Measurements from ENCODE around the gene COL6A3. TPM values are rescaled to one million over a fixed set of nuclear protein-coding genes. Genes with fewer than 3 reads are reported as not detected.

COL6A3 gene
- total and polyA plus RNA-seq, 2 donors (not counting 1 experiment from before 2014, with no cell fraction given): 0.01 to 0.10 TPM

GRCh38 chr2:237448171-237448570 is 34.2 kb upstream of the COL6A3 start:
- Mint-ChIP-seq H3K9me3 (ENCODE audit: insufficient read depth) (no peaks in the 10 kb centered on the region), H3K27ac (no peak overlapping the region), H3K27me3 (peaks cover 18% of the 10 kb centered on the region), H3K4me1 (no peaks in the 10 kb centered on the region), H3K4me3 (no peak overlapping the region)
- intact Hi-C loops (cut with micrococcal nuclease): no loop called here
- ChIA-PET POLR2A (no interaction called here), CTCF (no interaction called here)
- no peaks in the 10 kb centered on the region for H3K36me3 ChIP-seq (replicated peaks in 1 of 2; ENCODE audit: control extremely low read depth in 1 of 2, control insufficient read depth in 1 of 2, extremely low read depth in 1 of 2, insufficient read depth in 2 of 2, low read length in 1 of 2)
- H3K4me1 ChIP-seq (ENCODE audit: control insufficient read depth in 2 of 2, insufficient read depth in 2 of 2, low read length in 2 of 2): no peaks in the 10 kb centered on the region
- no peak for DNase-seq
- no peak for ATAC-seq (ENCODE audit: low read depth)
- H3K27me3 ChIP-seq (replicated peaks in 1 of 4; ENCODE audit: control extremely low read depth in 1 of 4, control insufficient read depth in 3 of 4, insufficient read depth in 4 of 4, low read length in 3 of 4): peaks cover 0 to under 1% (median 0%) of the 10 kb centered on the region in 4 experiments
- H3K4me3 ChIP-seq (ENCODE audit: control extremely low read depth in 1 of 5, extremely low read depth in 1 of 5, insufficient read depth in 1 of 5, low read depth in 2 of 5, low read length in 4 of 5): no peak overlapping the region
- no peak overlapping the region for H2AFZ ChIP-seq (ENCODE audit: insufficient read depth, low read depth, low read length, poor library complexity, severe bottlenecking)
- no peak overlapping the region for H3K4me2 ChIP-seq (replicated peaks; ENCODE audit: low read depth, low read length, poor library complexity, severe bottlenecking)
- H3K79me2 ChIP-seq (ENCODE audit: control insufficient read depth, insufficient read depth, low read length): no peaks in the 10 kb centered on the region
- H3K9ac ChIP-seq (ENCODE audit: low read length): no peak overlapping the region
- no peak overlapping the region for H3K27ac ChIP-seq (ENCODE audit: low read length in 2 of 2)
- whole genome bisulfite sequencing (ENCODE audit: insufficient coverage): 96% methylated on average over 6 of the region's 7 CpGs
- H4K20me1 ChIP-seq (ENCODE audit: control insufficient read depth, insufficient read depth, low read length, poor library complexity, severe bottlenecking): no peaks in the 10 kb centered on the region
- TF ChIP-seq CTCF (IDR thresholded peaks at IDR 0.05) (no peak), EZH2 (IDR thresholded peaks at IDR 0.05; ENCODE audit: borderline replicate concordance, insufficient read depth, low read depth, low read length, poor library complexity, severe bottlenecking) (no peak)
- no peaks in the 10 kb centered on the region for H3K9me3 ChIP-seq (ENCODE audit: control extremely low read depth in 1 of 3, control insufficient read depth in 2 of 3, insufficient read depth in 1 of 3, low read length in 2 of 3)

DNA sequence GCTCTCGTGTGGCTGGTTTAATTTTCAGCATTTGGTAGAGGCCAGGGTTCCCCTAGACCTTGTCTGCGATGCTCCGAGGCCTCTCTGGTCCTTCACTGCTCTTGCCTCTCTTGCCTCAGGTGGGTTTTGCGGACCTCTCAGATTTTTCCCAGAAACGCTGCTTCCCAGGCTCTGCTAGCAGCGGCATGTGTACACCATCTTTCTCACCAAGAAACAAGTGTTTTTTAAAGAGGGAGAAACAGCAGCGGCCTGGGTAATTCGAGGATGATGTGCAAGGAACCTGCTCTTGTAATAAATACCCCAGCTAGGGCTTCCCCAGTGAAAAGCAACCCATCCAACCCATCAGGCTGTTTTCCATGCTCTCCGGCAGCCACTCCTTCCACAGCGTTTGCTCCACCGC is 33.5 kb upstream of the COL6A3 start:
- H3K4me2 ChIP-seq (replicated peaks; ENCODE audit: low read depth, low read length, poor library complexity, severe bottlenecking): no peak overlapping the region
- Mint-ChIP-seq H3K4me1 (no peaks in the 10 kb centered on the region), H3K4me3 (no peak overlapping the region), H3K9me3 (ENCODE audit: insufficient read depth) (no peaks in the 10 kb centered on the region), H3K27ac (no peak overlapping the region), H3K27me3 (peaks cover 18% of the 10 kb centered on the region)
- H3K27me3 ChIP-seq (replicated peaks in 1 of 4; ENCODE audit: control extremely low read depth in 1 of 4, control insufficient read depth in 3 of 4, insufficient read depth in 4 of 4, low read length in 3 of 4): peaks cover 0 to 2% (median 0%) of the 10 kb centered on the region in 4 experiments
- no peaks in the 10 kb centered on the region for H3K79me2 ChIP-seq (ENCODE audit: control insufficient read depth, insufficient read depth, low read length)
- no peak overlapping the region for H2AFZ ChIP-seq (ENCODE audit: insufficient read depth, low read depth, low read length, poor library complexity, severe bottlenecking)
- no peaks in the 10 kb centered on the region for H3K4me1 ChIP-seq (ENCODE audit: control insufficient read depth in 2 of 2, insufficient read depth in 2 of 2, low read length in 2 of 2)
- DNase-seq (no peak), ATAC-seq (ENCODE audit: low read depth) (no peak)
- intact Hi-C loops (cut with micrococcal nuclease): no loop called here
- H3K36me3 ChIP-seq (replicated peaks in 1 of 2; ENCODE audit: control extremely low read depth in 1 of 2, control insufficient read depth in 1 of 2, extremely low read depth in 1 of 2, insufficient read depth in 2 of 2, low read length in 1 of 2): no peaks in the 10 kb centered on the region
- ChIA-PET POLR2A (no interaction called here), CTCF (no interaction called here)
- H3K9ac ChIP-seq (ENCODE audit: low read length): no peak overlapping the region
- TF ChIP-seq CTCF (IDR thresholded peaks at IDR 0.05) (no peak), EZH2 (IDR thresholded peaks at IDR 0.05; ENCODE audit: borderline replicate concordance, insufficient read depth, low read depth, low read length, poor library complexity, severe bottlenecking) (no peak)
- no peak overlapping the region for H3K4me3 ChIP-seq (ENCODE audit: control extremely low read depth in 1 of 5, extremely low read depth in 1 of 5, insufficient read depth in 1 of 5, low read depth in 2 of 5, low read length in 4 of 5)
- H3K9me3 ChIP-seq (ENCODE audit: control extremely low read depth in 1 of 3, control insufficient read depth in 2 of 3, insufficient read depth in 1 of 3, low read length in 2 of 3): no peaks in the 10 kb centered on the region
- H4K20me1 ChIP-seq (ENCODE audit: control insufficient read depth, insufficient read depth, low read length, poor library complexity, severe bottlenecking): no peaks in the 10 kb centered on the region
- 98% methylated on average over 9 of the region's 11 CpGs for WGBS (ENCODE audit: insufficient coverage)
- H3K27ac ChIP-seq (ENCODE audit: low read length in 2 of 2): no peak overlapping the region
